Stomach (tissue), 4 donors: ENCODE results near the gene FATE1.

ENCODE experiments used
- CTCF ChIP-seq, 7 experiments: fragments of 450-650 bp in 4 of 7; fragments of 200-600 bp in 3 of 7; sonication (generic) in 3 of 7; IDR thresholded peaks; one replicate each; pipeline ENCODE4 v1.5.1; 2016 to 2019; ENCODE audit warnings: antibody characterized with exemption in 7 of 7, control low read depth in 2 of 7, mild to moderate bottlenecking in 1 of 7
- EP300 ChIP-seq: sonication (generic); formaldehyde crosslinking; IDR thresholded peaks from one replicate; pipeline ENCODE4 v1.6.1; 2017; ENCODE audit warnings: antibody characterized with exemption
- POLR2A ChIP-seq, 4 donors: fragments of 450-650 bp; IDR thresholded peaks; one replicate each; pipeline ENCODE4 v1.6.1; 2016; ENCODE audit warnings: antibody characterized with exemption in 4 of 4, control low read depth in 2 of 4, mild to moderate bottlenecking in 1 of 4, moderate library complexity in 1 of 4

GRCh38 chrX:151711787-151712186, 4.0 kb upstream of the FATE1 start:
- no peak for TF ChIP-seq POLR2A (IDR thresholded peaks at IDR 0.05)
- TF ChIP-seq CTCF (IDR thresholded peaks at IDR 0.05), result no peak
- TF ChIP-seq EP300, result no peak
